IPS DF 19.7 (cell line): ENCODE measurements around the gene ZNF609.
"Not testable (repeated sequence)": the region's sequence is repeated elsewhere in the genome, so short reads cannot be mapped to it uniquely, and the experiment has no call there.

ENCODE experiments used
- DNase-seq: peaks from one replicate; pipeline ENCODE4 v3.0.0-alpha.2; 2013; ENCODE audit warnings: low read depth, low spot score

The ZNF609 gene

GRCh38 chr15:64455961-64456371, 4.4 kb upstream of the ZNF609 start:
- no peak for DNase-seq

DNA sequence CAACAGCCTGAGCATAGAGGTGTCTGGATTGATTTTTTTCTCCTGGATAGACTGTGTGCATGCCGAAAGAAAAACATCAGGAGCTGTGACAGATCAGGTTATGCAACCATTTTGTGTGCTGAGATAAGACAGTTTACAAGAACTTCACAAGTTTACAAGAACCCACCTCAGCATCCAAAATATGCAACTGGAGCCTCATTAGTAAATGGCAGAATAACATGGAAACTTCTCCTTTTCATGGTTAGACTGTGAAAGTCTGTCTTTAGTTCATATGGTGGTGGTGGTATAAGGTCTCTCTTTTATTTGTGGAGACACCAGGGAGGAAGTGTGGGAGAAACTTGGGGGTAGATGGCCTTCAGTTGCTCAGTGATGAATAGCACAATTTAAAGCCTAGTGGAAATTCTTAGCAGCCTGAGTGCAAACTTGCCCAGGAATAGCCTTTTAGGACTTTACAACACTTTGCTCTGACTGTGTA, 3.7 kb upstream of the ZNF609 start:
- no peak for DNase-seq

DNA sequence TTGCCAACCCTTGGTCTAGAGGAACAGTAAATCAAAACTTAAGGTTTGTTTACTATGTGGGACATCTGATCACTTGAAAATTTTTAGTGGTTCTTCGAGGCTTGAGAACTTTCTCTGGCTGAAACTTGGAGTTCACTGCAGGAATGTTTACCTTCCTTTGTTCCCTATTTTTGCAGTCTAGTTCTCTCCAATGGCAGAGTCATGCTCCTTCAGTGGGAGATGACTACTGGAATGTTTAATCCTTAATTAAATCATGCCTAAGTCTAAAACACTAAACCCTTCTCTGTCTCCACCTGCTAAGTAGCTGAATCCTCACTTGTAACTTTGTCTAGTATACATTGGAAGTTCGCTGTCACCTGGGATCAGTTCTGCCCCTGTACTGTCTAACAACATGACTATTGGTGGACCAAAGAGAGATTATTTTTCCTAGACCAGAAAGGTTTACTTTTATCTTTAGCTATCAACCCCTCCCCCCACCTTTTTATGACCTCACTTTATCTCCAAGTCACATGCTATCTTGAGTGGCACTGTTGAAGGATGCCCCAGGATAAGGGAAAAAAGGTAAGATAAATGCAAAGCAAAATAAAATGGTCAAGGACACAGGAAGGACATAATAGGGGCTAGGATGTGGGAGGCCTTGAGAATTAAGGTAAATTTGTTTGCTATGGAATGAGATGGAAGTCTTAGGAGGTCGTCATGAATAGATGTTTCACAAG, 1.2 kb upstream of the ZNF609 start:
- DNase-seq: no peak

GRCh38 chr15:64460724-64461720, 644 bp downstream of the ZNF609 start:
- no peak for DNase-seq

DNA sequence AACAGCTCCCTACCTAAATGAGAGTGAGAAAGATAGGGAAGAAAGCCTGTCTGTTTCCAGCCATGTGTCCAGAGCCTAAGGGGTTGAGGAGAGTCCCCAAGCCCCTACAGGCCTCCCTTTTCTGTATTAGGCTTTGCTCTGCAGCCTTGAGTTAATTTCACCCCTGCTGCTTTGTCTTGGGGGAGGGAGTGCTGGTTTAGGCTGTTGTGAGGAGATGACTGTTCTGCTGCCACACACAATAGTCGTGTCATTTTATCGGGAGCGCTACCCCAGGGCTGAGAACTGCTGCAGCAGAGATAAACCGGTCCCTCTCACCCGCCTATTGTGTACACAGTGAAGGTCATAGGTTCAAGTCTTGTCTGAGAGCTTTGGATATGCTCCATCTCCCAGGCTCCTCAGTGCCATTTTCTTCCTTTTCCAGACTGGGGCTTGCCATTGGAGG, 1.4 kb downstream of the ZNF609 start:
- DNase-seq: no peak

GRCh38 chr15:64462492-64462891, 2.1 kb downstream of the ZNF609 start:
- DNase-seq: no peak

GRCh38 chr15:64464276-64465005, 4.1 kb downstream of the ZNF609 start:
- no peak for DNase-seq

DNA sequence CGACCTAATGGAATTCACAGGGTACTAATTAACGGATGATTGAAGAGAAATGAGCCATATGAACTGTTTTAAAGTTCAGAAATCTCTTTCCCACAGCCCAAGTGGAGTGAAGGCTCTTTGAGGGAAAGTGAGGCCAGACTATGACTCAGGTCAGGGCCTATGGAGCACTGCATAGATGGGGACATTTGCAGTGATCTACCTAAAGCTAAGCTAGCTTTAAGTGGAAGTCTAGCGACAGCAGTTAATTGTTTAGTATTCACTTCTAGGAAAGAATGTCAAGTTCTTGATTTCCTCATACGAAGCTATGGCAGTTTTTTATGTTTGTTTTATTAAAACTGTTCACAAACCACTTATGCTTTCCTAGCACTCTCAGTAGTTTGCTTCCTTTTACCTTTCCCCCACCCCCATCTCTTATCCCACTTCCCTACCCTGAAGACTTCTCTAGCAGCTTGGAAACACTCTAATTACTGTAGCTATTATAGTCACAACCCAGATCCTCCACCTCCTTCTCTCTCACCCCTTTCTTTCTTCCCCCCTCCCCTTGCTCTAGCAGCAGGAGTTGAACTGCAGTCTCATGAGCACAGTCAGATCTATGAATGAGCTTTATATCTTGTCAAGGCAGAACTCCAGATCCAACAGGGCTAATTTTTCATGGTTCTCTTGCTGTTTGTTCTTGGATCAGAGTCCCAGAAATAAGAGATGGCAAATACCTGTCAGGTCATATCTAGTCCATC, 6.2 kb downstream of the ZNF609 start:
- no peak for DNase-seq

DNA sequence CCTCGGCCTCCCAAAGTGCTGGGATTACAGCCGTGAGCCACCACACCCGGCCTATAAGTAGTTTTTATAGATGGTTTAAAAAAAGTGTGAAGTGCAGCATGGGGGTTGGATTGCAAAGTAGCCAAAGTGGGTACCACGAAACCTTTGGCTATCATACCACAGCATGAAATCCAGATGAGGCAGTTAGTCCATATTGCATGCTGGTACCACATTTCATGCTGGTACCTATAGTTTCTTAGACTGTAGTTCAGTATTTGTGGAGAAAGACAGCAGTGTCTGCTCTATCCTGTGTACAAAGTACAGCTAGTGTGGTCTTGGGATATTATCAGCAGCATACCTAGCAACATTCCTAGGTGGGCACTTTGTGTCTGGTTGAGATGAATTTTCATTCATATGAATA, 11.8 kb downstream of the ZNF609 start:
- no peak for DNase-seq

DNA sequence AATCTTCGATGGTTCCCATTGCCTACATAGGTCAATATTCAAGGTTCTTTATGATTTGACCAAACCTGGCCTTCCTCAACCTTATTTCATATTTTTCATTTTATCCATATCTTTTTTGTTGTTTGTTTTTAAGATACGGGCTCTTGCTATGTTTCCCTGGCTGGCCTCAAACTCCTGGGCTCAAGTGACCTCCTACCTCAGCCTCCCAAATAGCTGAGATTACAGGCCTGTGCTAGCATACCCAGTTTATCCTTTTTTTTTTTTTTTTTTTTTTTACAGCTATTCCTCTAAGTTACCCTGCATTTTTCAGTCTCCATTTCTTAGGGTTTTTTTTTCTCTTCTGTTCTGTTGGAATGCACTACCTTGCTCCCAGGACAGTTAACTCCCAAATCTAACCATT, 14.5 kb downstream of the ZNF609 start:
- DNase-seq: no peak

- DNase-seq: no peak
These were observed 16.2 kb downstream of the ZNF609 start for GRCh38 chr15:64476550-64476949.

DNA sequence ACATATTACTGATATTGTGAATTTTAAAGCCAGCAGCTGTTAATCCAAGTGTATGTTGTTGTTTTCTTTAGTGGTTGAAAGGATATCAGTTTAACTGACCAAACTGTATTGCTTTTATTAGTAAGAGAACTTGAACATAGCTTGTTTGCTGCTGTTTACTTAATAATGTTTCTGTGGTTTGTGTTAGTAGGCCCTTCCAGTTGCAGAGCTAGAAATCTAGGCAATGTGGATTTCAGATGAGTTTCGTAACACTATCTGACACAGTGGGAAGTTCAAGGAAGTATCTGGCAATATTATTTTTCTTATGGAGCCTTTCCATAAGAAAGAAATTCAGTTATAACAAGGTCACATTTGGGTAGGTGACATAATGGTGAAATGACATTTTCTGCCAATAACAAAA, 18.5 kb downstream of the ZNF609 start:
- DNase-seq: no peak

GRCh38 chr15:64480891-64481290, 20.5 kb downstream of the ZNF609 start:
- DNase-seq: no peak

- DNase-seq: no peak
These were observed 23.4 kb downstream of the ZNF609 start for GRCh38 chr15:64483749-64484148.

DNA sequence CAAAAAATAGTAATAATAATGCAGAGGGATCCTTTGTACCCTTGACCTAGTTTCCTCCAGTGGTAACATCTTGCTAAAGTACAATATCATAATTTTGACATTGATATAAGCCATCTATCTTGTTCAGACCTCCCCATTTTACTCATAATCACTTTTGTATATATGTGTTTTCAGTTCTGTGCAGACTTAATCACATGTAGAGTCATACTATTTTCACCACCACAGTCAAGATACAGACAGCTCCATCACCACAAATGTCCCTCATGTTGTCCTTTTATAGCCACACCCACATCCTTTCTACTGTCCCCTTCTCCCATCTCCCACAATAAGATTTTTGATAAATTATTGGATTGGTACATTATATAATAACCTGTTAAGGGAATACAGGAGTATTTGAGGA, 25.4 kb downstream of the ZNF609 start:
- no peak for DNase-seq

- DNase-seq: no peak
These were observed 30.4 kb downstream of the ZNF609 start for GRCh38 chr15:64490598-64491259.

GRCh38 chr15:64493641-64494040, 33.3 kb downstream of the ZNF609 start:
- DNase-seq: no peak

DNA sequence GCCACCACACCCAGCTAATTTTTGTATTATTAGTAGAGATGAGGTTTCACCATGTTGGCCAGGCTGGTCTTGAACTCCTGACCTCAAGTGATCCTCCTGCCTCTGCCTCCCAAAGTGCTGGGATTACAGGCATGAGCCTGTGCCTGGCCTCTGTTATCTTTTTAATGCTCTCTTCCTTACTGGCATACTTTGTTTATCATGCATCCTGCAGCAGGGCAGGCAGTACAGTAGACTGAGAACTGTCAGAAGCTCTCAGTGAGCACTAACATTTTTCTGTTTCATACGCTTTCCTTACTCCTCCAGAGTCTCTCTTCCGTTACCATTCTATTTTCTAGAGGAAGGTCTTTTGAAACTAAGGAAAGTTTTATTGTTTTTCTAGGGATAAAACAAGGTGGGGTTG, 35.6 kb downstream of the ZNF609 start:
- not testable (repeated sequence) for DNase-seq

DNA sequence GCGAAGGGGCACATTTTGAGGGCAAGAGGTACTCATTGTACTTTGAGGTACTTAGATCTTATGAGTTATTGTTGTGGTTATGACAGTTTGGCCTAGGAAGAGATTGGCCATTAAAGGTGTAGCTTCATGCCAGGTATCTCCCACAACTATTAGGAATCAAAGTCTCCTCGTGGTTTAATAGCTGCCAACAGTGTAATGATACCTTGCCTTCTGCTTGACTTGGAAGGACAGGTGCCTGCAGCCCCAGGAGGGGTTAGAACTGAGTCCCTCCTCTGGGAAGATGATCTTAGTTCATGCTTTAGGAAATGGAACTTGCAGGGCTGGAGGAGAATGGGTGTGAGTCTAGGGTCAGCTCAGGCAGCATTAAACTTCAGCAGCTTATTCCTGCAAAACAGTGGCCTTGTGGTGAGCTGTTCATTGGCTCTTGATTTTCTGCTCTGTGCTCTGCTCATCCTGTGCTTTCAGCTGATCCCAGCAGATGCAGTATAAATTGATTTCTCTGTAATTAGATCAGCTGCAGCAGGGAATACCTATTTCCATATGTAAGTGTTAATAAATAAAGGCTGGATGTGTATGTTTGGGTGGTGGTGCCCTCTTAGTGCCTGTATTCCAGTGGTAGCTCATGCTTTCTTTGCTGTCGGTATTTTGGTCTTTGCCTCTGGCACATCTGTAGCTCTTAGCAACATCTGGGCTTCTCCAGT, 40.5 kb downstream of the ZNF609 start:
- no peak for DNase-seq

DNA sequence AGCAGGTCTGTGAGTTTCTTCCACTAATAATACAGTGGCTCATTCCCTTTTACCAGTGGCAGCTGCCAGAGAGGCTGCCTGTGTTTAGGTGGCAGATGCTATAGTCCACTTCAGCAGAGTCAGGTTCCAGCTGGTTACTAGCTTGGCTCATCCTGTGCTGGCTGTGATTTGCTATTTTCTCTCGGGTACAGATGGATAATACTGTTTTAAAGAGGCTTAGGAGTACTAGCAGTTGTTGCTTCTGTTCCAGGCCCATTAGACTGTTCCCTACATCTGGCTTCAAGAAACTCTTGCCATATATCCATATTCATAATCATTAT, 41.0 kb downstream of the ZNF609 start:
- DNase-seq: no peak
